GM12801 (cell line): ENCODE results near the gene RNF149.

Experiments
- TF ChIP-seq, protein P1 (sequence below): IDR thresholded peaks from one replicate; pipeline ENCODE4 v1.5.1; 2011; ENCODE audit warnings: control low read depth; ENCODE audit not compliant: insufficient read length; ENCODE audit errors: extremely low read depth

The RNF149 gene

DNA sequence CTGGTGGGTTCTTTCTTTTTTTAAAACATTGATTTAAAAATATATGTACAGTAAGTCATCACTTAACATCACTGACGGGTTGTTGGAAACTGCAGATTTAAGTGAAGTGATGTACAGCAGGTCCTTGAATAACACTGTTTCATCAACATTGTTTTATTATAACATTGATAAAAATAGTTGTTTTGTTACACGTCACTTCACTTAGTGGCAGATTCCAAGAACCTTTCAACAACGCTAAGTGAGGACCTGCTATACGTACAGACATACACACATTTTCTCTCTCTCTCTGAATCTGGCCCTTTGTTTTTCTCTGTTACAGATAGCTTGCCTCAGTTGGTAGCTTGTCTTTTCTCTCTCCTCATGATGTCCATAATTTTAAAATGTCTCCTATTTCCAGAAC lies 46.4 kb downstream of the RNF149 start:
- TF ChIP-seq, protein P1, sequence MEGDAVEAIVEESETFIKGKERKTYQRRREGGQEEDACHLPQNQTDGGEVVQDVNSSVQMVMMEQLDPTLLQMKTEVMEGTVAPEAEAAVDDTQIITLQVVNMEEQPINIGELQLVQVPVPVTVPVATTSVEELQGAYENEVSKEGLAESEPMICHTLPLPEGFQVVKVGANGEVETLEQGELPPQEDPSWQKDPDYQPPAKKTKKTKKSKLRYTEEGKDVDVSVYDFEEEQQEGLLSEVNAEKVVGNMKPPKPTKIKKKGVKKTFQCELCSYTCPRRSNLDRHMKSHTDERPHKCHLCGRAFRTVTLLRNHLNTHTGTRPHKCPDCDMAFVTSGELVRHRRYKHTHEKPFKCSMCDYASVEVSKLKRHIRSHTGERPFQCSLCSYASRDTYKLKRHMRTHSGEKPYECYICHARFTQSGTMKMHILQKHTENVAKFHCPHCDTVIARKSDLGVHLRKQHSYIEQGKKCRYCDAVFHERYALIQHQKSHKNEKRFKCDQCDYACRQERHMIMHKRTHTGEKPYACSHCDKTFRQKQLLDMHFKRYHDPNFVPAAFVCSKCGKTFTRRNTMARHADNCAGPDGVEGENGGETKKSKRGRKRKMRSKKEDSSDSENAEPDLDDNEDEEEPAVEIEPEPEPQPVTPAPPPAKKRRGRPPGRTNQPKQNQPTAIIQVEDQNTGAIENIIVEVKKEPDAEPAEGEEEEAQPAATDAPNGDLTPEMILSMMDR = no peak

DNA sequence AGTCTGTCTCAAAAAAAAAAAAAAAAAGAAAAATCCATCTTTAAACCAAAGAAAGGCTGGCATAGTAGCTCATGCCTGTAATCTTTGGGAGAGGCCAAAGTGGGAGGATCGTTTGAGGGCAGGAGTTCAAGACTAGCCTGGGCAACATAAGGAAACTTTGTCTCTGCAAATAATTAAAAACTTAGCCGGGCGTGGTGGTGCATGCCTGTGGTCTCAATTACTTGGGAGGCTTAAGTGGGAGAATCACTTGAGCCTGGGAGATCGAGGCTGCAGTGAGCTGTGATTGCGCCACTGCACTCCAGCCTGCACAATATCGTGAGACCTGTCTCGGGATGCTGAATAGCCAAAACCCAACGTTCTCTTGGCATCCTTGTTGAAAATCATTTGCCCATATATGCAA lies 49.7 kb downstream of the RNF149 start:
- TF ChIP-seq, protein P1 = no peak

DNA sequence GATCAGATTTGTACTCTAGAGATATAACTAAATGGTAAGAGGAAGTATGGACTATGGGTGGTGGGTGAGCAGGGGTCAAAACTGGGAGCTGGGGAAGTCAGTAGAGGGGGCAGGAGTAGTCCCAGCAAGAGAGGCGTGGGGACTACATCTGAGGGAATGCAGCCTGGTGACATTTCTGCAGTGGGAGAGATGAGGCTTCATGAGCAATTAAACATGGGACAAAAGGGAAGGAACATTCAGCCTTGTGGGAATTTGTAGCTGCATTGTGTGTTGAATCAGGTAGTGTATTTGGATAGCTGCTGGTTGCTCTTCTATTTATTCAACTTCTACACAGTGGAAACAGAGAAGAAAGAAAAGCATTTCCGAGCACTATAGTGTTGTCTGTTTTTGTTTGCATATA lies 52.2 kb downstream of the RNF149 start:
- TF ChIP-seq, protein P1 = no peak

DNA sequence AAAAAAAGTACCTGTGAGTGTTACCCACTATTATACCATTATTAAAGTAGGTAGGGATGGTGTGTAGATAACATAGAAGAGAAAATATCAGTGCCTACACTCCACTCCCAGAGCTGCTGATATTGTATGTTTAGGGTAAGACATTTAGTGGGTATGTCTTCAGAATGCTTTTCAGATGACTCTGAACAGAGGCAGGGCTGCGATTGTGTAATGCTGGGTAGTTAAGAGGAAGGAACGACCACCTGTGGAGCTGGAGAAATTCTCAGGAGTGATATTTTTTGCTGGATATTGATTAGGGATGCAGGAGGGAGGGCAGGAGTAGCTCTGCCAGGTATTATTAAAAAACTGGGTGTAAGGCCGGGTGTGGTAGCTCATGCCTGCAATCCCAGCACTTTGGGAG lies 53.0 kb downstream of the RNF149 start:
- TF ChIP-seq, protein P1 = no peak

DNA sequence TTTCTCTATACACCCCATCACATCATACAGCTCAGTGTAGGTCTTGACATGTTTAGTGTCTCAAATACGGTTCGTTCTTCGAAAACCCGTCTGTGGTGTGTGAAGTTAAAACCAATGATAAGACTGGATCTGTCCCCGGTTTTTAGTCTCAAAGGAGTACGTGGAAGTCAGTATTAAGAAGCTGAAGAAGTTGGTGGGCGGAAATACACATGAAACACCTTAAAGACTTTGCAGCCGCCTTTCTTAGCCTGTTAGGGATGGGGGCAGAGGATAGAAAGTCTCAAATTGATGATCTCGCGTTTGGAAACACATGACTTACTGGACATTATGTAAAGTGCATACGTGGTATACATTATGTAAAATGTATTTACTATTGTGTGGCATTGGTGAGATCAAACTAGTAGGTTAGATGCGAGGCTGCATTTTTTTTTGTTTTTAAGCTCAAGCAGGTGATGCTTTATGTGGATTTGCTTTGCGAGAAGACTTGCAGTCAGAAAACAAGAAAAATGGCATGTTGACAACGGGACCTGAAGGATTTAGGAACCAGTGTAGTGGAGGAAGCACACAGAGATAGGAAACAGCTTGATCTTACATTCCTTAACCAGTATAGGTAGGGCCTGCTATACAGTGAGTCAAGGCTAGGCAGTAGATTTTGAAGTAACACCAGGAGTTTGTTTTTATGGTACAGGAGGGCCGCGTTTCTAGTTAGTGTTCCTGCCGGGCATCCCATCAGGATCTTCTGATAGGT lies 54.6 kb downstream of the RNF149 start:
- TF ChIP-seq, protein P1 = no peak

DNA sequence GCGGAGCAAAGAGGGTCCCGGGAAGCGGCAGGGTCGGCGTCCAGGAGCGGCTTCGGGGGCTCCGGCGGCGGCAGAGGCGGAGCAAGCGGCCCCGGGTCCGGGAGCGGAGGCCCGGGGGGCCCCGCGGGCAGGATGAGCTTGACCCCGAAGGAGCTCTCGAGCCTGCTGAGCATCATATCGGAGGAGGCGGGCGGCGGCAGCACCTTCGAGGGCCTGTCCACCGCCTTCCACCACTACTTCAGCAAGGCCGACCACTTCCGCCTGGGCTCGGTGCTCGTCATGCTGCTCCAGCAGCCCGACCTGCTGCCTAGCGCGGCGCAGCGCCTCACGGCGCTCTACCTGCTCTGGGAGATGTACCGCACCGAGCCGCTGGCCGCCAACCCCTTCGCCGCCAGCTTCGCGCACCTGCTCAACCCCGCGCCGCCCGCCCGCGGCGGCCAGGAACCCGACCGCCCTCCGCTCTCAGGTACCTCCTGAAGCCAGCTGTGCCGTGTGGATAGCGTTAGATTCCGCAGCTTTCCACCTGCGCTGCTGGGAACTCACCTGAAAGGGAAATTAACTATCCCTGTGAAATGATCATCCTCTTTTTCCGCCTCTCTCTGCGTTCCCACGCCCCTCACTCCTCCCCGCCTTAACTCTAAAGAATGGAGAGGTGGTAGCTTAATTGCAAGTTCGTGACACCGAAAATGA lies 55.3 kb downstream of the RNF149 start:
- TF ChIP-seq, protein P1 = no peak

DNA sequence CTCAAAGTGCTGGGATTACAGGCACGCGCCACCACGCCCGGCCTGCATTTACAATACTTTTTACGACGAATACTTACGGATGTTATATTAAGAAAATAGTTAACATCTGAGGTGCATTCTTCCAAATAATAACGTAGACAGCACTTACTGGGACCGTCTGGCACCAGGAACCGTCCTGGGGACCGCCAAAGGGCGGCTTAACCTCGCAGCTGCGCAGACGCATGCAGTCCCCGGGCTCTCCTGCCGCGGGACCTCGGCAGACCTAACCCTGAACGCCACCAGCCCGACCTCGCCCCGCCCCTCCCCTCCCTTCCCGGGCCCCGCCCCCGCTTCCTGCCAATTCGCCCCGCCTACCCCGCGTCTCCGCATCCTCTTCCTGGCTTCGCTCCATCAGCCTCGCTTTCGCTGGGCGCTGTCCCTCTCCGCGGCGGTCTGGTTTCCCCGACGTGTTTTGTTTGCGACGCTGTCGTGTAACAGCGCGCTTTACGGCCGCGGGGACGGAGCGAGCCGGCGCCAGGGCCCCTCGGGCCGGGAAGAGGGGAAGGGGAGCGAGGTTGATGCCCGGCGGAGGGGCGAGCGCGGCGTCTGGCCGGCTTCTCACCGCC lies 56.0 kb downstream of the RNF149 start, which contains the start of gene CNOT11:
TSS of gene CNOT11 (plus strand) at position 479 of the 605 bp plus-strand sequence. CDS start at position 558, 79 bp downstream.
- TF ChIP-seq, protein P1 = no peak
